Germinal center (tissue), 1 donor: Measurements from ENCODE around the gene ODC1.
"Not testable (repeated sequence)": the region's sequence is repeated elsewhere in the genome, so short reads cannot be mapped to it uniquely, and the experiment has no call there.

Experiments
- DNase-seq: peaks from one replicate; pipeline ENCODE4 v3.0.0; 2012; ENCODE audit warnings: mixed read lengths, low spot score

The ODC1 gene

GRCh38 chr2:10478298-10478625 lies 30.1 kb upstream of the ODC1 start:
- DNase-seq: no peak

- no peak for DNase-seq
Observed at GRCh38 chr2:10477443-10478297, 29.5 kb upstream of the ODC1 start.

- no peak for DNase-seq
Observed at GRCh38 chr2:10476723-10477442, 28.8 kb upstream of the ODC1 start.

GRCh38 chr2:10475811-10476660 lies 27.9 kb upstream of the ODC1 start:
- no peak for DNase-seq

- no peak for DNase-seq
Observed at GRCh38 chr2:10475221-10475722, 27.1 kb upstream of the ODC1 start.

- no peak for DNase-seq
Observed at GRCh38 chr2:10473121-10473756, 25.1 kb upstream of the ODC1 start.

- no peak for DNase-seq
Observed at GRCh38 chr2:10471955-10472354, 23.8 kb upstream of the ODC1 start.

- no peak for DNase-seq
Observed at GRCh38 chr2:10471046-10471571, 23.0 kb upstream of the ODC1 start.

GRCh38 chr2:10469955-10470608 lies 22.0 kb upstream of the ODC1 start:
- DNase-seq: no peak

GRCh38 chr2:10469301-10469700 lies 21.2 kb upstream of the ODC1 start:
- no peak for DNase-seq

- DNase-seq: no peak
Observed at GRCh38 chr2:10467401-10467800, 19.3 kb upstream of the ODC1 start.

GRCh38 chr2:10466801-10467200 lies 18.7 kb upstream of the ODC1 start:
- no peak for DNase-seq

GRCh38 chr2:10465910-10466309 lies 17.8 kb upstream of the ODC1 start:
- DNase-seq: no peak

- DNase-seq: no peak
Observed at GRCh38 chr2:10462178-10463083, 14.3 kb upstream of the ODC1 start.

- no peak for DNase-seq
Observed at GRCh38 chr2:10460366-10460796, 12.3 kb upstream of the ODC1 start.

GRCh38 chr2:10457846-10458598 lies 9.9 kb upstream of the ODC1 start:
- no peak for DNase-seq

- not testable (repeated sequence) for DNase-seq
Observed at GRCh38 chr2:10457195-10457594, 9.1 kb upstream of the ODC1 start.

GRCh38 chr2:10454505-10454904 lies 6.4 kb upstream of the ODC1 start:
- no peak for DNase-seq

GRCh38 chr2:10453905-10454298 lies 5.8 kb upstream of the ODC1 start:
- no peak for DNase-seq
